Measurements from ENCODE around the gene CAP2. TPM values are rescaled to one million over a fixed set of nuclear protein-coding genes. Genes with fewer than 3 reads are reported as not detected.
A peak's percentile ranks its signal among the peaks of the same experiment; 100 is the strongest.
"Not testable (repeated sequence)": the region's sequence is repeated elsewhere in the genome, so short reads cannot be mapped to it uniquely, and the experiment has no call there.

The CAP2 gene
- total and polyA plus RNA-seq, 5 experiments from 2014 or later = not detected

GRCh38 chr6:17427617-17428016 lies 34.2 kb downstream of the CAP2 start:
- POLR2A ChIA-PET = no interaction called here
- H3K27me3 Mint-ChIP-seq = peaks cover 6 to 18% (median 12%) of the 10 kb centered on the region in 5 donors
- no peaks in the 10 kb centered on the region for H3K36me3 Mint-ChIP-seq
- ATAC-seq = no peak
- DNase-seq = no peak
- no peak overlapping the region for H3K4me3 Mint-ChIP-seq
- peaks cover 0 to 3% (median 0%) of the 10 kb centered on the region in 9 donors for H3K9me3 Mint-ChIP-seq
- no peak overlapping the region for H3K27ac Mint-ChIP-seq
- no peaks in the 10 kb centered on the region for H3K4me1 Mint-ChIP-seq

GRCh38 chr6:17428595-17429120 lies 35.3 kb downstream of the CAP2 start:
- H3K36me3 Mint-ChIP-seq, DNase-seq, H3K27ac Mint-ChIP-seq, H3K4me1 Mint-ChIP-seq, H3K9me3 Mint-ChIP-seq, POLR2A ChIA-PET, ATAC-seq, H3K4me3 Mint-ChIP-seq: not testable (repeated sequence)
- H3K27me3 Mint-ChIP-seq = peaks cover 6 to 18% (median 14%) of the 10 kb centered on the region in 5 donors

- no peaks in the 10 kb centered on the region for H3K4me1 Mint-ChIP-seq
- H3K36me3 Mint-ChIP-seq = no peaks in the 10 kb centered on the region
- H3K4me3 Mint-ChIP-seq = no peak overlapping the region
- DNase-seq = no peak
- POLR2A ChIA-PET = no interaction called here
- H3K27me3 Mint-ChIP-seq = peaks cover 4 to 18% (median 14%) of the 10 kb centered on the region in 5 donors
- ATAC-seq = no peak
- no peak overlapping the region for H3K27ac Mint-ChIP-seq
- peaks cover 0 to 3% (median 0%) of the 10 kb centered on the region in 9 donors for H3K9me3 Mint-ChIP-seq
These were observed 36.1 kb downstream of the CAP2 start for GRCh38 chr6:17429383-17430061.

GRCh38 chr6:17431581-17431980 lies 38.2 kb downstream of the CAP2 start:
- peaks cover 3 to 18% (median 14%) of the 10 kb centered on the region in 5 donors for H3K27me3 Mint-ChIP-seq
- H3K9me3 Mint-ChIP-seq = peaks cover 0 to 6% (median 0%) of the 10 kb centered on the region in 9 donors
- H3K36me3 Mint-ChIP-seq = no peaks in the 10 kb centered on the region
- POLR2A ChIA-PET = no interaction called here
- no peak overlapping the region for H3K4me3 Mint-ChIP-seq
- no peak for ATAC-seq
- DNase-seq = no peak
- H3K27ac Mint-ChIP-seq = no peak overlapping the region
- H3K4me1 Mint-ChIP-seq = no peaks in the 10 kb centered on the region

GRCh38 chr6:17432356-17432755 lies 39.0 kb downstream of the CAP2 start:
- Mint-ChIP-seq H3K9me3 (peaks cover 0 to 3% (median 0%) of the 10 kb centered on the region in 9 donors), H3K4me1 (no peaks in the 10 kb centered on the region), H3K27me3 (peaks cover 0 to 13% (median 8%) of the 10 kb centered on the region in 5 donors), H3K36me3 (no peaks in the 10 kb centered on the region), H3K27ac (no peak overlapping the region), H3K4me3 (no peak overlapping the region)
- ATAC-seq (no peak), DNase-seq (no peak)
- POLR2A ChIA-PET = no interaction called here

GRCh38 chr6:17439243-17439993 lies 46.0 kb downstream of the CAP2 start:
- no peaks in the 10 kb centered on the region for H3K4me1 Mint-ChIP-seq
- no peak overlapping the region for H3K4me3 Mint-ChIP-seq
- peaks cover 0 to 4% (median 0%) of the 10 kb centered on the region in 9 donors for H3K9me3 Mint-ChIP-seq
- ATAC-seq = no peak
- H3K27me3 Mint-ChIP-seq = peaks cover 4 to 23% (median 5%) of the 10 kb centered on the region in 5 donors
- DNase-seq = no peak
- POLR2A ChIA-PET = no interaction called here
- no peak overlapping the region for H3K27ac Mint-ChIP-seq
- no peaks in the 10 kb centered on the region for H3K36me3 Mint-ChIP-seq

GRCh38 chr6:17440811-17441210 lies 47.4 kb downstream of the CAP2 start:
- POLR2A ChIA-PET, H3K9me3 Mint-ChIP-seq, ATAC-seq: not testable (repeated sequence)

GRCh38 chr6:17442196-17442595 lies 48.8 kb downstream of the CAP2 start:
- peaks cover 6 to 23% (median 8%) of the 10 kb centered on the region in 5 donors for H3K27me3 Mint-ChIP-seq
- ATAC-seq (no peak), DNase-seq (no peak)
- no peaks in the 10 kb centered on the region for H3K4me1 Mint-ChIP-seq
- no peak overlapping the region for H3K27ac Mint-ChIP-seq
- peaks cover 0 to 4% (median 0%) of the 10 kb centered on the region in 9 donors for H3K9me3 Mint-ChIP-seq
- no peak overlapping the region for H3K4me3 Mint-ChIP-seq
- POLR2A ChIA-PET = no interaction called here
- H3K36me3 Mint-ChIP-seq = no peaks in the 10 kb centered on the region

More at GRCh38 chr6:17440811-17441210, 47.4 kb downstream of the CAP2 start:
- not testable (repeated sequence) for H3K36me3 Mint-ChIP-seq, H3K4me1 Mint-ChIP-seq, H3K4me3 Mint-ChIP-seq, DNase-seq, H3K27ac Mint-ChIP-seq
- H3K27me3 Mint-ChIP-seq = peaks cover 4 to 23% (median 7%) of the 10 kb centered on the region in 5 donors

- no peaks in the 10 kb centered on the region for H3K9me3 Mint-ChIP-seq
- ATAC-seq = no peak
- POLR2A ChIA-PET = no interaction called here
- peak overlapping the region in 1 of 10 donors; percentile 12 for H3K27ac Mint-ChIP-seq
- peaks cover 0 to 12% (median 8%) of the 10 kb centered on the region in 5 donors for H3K27me3 Mint-ChIP-seq
- H3K4me3 Mint-ChIP-seq = no peak overlapping the region
- no peaks in the 10 kb centered on the region for H3K4me1 Mint-ChIP-seq
- no peak for DNase-seq
- no peaks in the 10 kb centered on the region for H3K36me3 Mint-ChIP-seq
These were observed 53.3 kb downstream of the CAP2 start for GRCh38 chr6:17446713-17447112.

GRCh38 chr6:17448165-17448564 lies 54.8 kb downstream of the CAP2 start:
- Mint-ChIP-seq H3K4me1 (no peaks in the 10 kb centered on the region), H3K27ac (no peak overlapping the region), H3K27me3 (peaks cover 2 to 19% (median 8%) of the 10 kb centered on the region in 5 donors), H3K9me3 (no peaks in the 10 kb centered on the region), H3K4me3 (no peak overlapping the region), H3K36me3 (no peaks in the 10 kb centered on the region)
- ATAC-seq (no peak), DNase-seq (no peak)
- POLR2A ChIA-PET = no interaction called here

- Mint-ChIP-seq H3K27me3 (peaks cover 9 to 25% (median 13%) of the 10 kb centered on the region in 5 donors), H3K36me3 (no peaks in the 10 kb centered on the region), H3K9me3 (no peaks in the 10 kb centered on the region), H3K4me3 (no peak overlapping the region), H3K27ac (no peak overlapping the region), H3K4me1 (no peaks in the 10 kb centered on the region)
- DNase-seq (no peak), ATAC-seq (no peak)
- POLR2A ChIA-PET = no interaction called here
These were observed 57.0 kb downstream of the CAP2 start for GRCh38 chr6:17450397-17450796.

- no peaks in the 10 kb centered on the region for H3K36me3 Mint-ChIP-seq
- H3K4me1 Mint-ChIP-seq = no peaks in the 10 kb centered on the region
- no peak overlapping the region for H3K27ac Mint-ChIP-seq
- DNase-seq (no peak), ATAC-seq (no peak)
- POLR2A ChIA-PET = no interaction called here
- no peaks in the 10 kb centered on the region for H3K9me3 Mint-ChIP-seq
- peaks cover 11 to 25% (median 14%) of the 10 kb centered on the region in 5 donors for H3K27me3 Mint-ChIP-seq
- H3K4me3 Mint-ChIP-seq = no peak overlapping the region
These were observed 57.4 kb downstream of the CAP2 start for GRCh38 chr6:17450832-17451231.

- no peak overlapping the region for H3K27ac Mint-ChIP-seq
- H3K4me1 Mint-ChIP-seq = no peaks in the 10 kb centered on the region
- POLR2A ChIA-PET = no interaction called here
- no peaks in the 10 kb centered on the region for H3K9me3 Mint-ChIP-seq
- no peak overlapping the region for H3K4me3 Mint-ChIP-seq
- H3K27me3 Mint-ChIP-seq = peaks cover 9 to 37% (median 11%) of the 10 kb centered on the region in 5 donors
- no peaks in the 10 kb centered on the region for H3K36me3 Mint-ChIP-seq
- DNase-seq (no peak), ATAC-seq (no peak)
These were observed 58.7 kb downstream of the CAP2 start for GRCh38 chr6:17452096-17452495.
